Erythroblast (primary cell): ENCODE results near the gene SLC51A.

ENCODE experiments used
- GATA1 ChIP-seq: IDR thresholded peaks from 2 replicates; pipeline ENCODE4 v1.6.1; 2011; ENCODE audit warnings: low read depth, mild to moderate bottlenecking, control low read depth, low read length, moderate library complexity
- POLR2A ChIP-seq: IDR thresholded peaks from 2 replicates; pipeline ENCODE4 v1.6.1; 2011; ENCODE audit warnings: mild to moderate bottlenecking, low read length

- TF ChIP-seq POLR2A (no peak), GATA1 (no peak)
These were observed 9.0 kb upstream of the SLC51A start for GRCh38 chr3:196207159-196207832.
